Measurements from ENCODE around the gene NTNG1. TPM values are rescaled to one million over a fixed set of nuclear protein-coding genes. Genes with fewer than 3 reads are reported as not detected.
"Not testable (repeated sequence)": the region's sequence is repeated elsewhere in the genome, so short reads cannot be mapped to it uniquely, and the experiment has no call there.

NTNG1 gene
- total and polyA plus RNA-seq, 12 donors, result 0.06 TPM; not detected in 11

DNA sequence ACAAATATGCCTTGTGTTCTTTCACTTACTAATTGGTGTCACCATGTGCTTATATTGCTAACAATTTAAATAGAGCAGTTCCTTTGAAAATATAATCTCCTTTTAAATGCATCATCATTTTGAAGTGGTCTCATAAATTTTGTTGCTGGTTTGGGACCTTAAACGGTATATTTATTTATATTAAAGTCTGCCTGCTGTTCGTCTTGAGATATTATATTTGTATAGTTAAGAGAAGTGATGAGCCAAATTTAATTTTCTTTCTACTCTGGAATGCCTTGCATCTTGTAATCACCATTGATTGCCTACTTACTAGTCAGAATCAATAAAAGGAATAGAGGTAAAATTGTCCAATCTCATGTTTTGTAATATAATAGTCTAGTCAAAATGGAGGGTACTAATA, 91.6 kb downstream of the NTNG1 start:
- H3K4me3 ChIP-seq, result no peak overlapping the region
- H3K9me3 ChIP-seq, result peaks cover 0 to 19% (median 6%) of the 10 kb centered on the region in 11 donors
- intact Hi-C loops (cut with DNase I), result no loop called here
- H3K4me1 ChIP-seq, result no peaks in the 10 kb centered on the region
- H3K27ac ChIP-seq, result no peak overlapping the region
- TF ChIP-seq, protein P1, sequence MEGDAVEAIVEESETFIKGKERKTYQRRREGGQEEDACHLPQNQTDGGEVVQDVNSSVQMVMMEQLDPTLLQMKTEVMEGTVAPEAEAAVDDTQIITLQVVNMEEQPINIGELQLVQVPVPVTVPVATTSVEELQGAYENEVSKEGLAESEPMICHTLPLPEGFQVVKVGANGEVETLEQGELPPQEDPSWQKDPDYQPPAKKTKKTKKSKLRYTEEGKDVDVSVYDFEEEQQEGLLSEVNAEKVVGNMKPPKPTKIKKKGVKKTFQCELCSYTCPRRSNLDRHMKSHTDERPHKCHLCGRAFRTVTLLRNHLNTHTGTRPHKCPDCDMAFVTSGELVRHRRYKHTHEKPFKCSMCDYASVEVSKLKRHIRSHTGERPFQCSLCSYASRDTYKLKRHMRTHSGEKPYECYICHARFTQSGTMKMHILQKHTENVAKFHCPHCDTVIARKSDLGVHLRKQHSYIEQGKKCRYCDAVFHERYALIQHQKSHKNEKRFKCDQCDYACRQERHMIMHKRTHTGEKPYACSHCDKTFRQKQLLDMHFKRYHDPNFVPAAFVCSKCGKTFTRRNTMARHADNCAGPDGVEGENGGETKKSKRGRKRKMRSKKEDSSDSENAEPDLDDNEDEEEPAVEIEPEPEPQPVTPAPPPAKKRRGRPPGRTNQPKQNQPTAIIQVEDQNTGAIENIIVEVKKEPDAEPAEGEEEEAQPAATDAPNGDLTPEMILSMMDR (IDR thresholded peaks at IDR 0.05), result no peak
- no peaks in the 10 kb centered on the region for H3K27me3 ChIP-seq
- H3K36me3 ChIP-seq, result no peaks in the 10 kb centered on the region
- ATAC-seq (no peak), DNase-seq (no peak)
- 83 to 85% methylated on average over 2 of the region's 2 CpGs for WGBS, 2 donors

DNA sequence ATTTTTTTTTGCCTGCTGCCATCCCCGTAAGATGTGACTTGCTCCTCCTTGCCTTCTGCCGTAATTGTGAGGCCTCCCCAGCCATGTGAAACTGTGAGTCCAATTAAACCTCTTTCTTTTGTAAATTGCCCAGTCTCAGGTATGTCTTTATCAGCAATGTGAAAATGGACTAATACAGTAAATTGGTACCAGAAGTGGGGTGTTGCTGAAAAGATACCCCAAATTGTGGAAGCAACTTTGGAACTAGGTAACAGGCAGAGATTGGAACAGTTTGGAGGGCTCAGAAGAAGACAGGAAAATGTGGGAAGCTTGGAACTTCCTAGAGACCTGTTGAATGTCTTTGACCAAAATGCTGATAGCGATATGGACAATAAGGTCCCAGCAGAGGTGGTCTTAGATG, 95.9 kb downstream of the NTNG1 start:
- intact Hi-C loops (cut with DNase I); H3K36me3 ChIP-seq; H3K27me3 ChIP-seq; H3K27ac ChIP-seq; ATAC-seq; DNase-seq; H3K4me1 ChIP-seq; H3K4me3 ChIP-seq: not testable (repeated sequence)
- H3K9me3 ChIP-seq, result peaks cover 0 to 28% (median 7%) of the 10 kb centered on the region in 11 donors
- 96 to 97% methylated on average over 3 of the region's 3 CpGs for WGBS, 2 donors

DNA sequence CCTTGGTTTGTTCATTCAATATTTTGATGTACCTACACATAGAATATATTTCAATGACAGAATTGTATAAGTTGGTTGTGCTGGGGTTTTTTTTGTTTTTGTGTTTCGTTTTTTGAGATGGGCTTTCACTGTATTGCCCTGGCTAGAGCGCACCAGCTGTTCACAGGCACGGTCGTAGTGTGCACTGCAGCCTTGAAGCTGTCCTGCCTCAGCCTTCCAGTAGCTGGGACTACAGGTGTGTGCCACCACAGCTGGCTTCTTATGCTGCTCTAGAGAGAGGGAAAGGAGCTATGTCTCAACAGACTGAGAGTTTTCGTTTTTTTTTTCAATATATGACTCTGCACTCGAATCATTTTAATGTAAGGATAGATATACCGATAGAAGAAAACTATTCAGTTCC, 102.6 kb downstream of the NTNG1 start:
- Histone ChIP-seq H3K4me3 (no peak overlapping the region), H3K4me1 (no peaks in the 10 kb centered on the region), H3K36me3 (no peaks in the 10 kb centered on the region), H3K27me3 (no peaks in the 10 kb centered on the region), H3K9me3 (peaks cover 0 to 2% (median 0%) of the 10 kb centered on the region in 11 donors), H3K27ac (no peak overlapping the region)
- intact Hi-C loops (cut with DNase I), result no loop called here
- TF ChIP-seq, protein P1 (IDR thresholded peaks at IDR 0.05), result no peak
- DNase-seq, result no peak
- 86 to 87% methylated on average over 7 of the region's 7 CpGs for WGBS, 2 donors
- ATAC-seq, result no peak

DNA sequence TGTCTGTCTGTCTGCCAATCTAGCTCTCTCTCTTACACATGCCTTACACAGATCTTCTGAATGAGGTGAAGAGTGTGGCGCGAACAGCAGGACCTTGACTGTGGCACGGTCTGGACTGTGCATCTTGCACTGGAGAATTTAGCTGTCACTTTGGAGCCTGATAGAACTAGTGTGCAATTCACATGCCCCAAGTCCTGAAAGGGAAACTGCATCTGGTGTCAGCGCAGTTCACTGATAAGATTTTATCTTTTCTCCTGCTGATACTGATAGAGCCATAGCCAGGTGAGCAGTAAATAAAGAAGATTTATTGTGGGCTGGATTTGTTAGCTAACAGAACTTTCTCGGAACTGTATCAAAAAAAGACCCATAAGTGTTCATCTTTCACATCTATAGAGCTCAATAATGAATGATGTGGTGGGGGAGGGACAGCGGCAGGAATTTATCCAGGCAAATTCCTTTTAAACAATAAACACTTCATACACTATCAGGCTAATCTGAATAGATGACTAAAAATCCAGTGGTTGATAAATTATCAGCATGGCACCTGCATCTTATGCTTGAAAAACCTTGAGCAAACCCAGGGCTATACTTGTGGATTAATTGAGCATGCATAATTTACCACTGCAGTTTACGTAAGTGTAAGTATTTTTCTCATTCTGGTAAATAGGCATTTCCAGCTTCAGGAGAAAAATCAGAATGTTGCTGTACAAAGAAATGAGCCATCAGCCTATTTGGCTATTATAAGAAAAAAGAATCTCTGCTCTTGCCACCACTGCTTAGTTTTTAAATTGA, 104.1 kb downstream of the NTNG1 start:
- H3K4me1 ChIP-seq, result no peaks in the 10 kb centered on the region
- ATAC-seq (no peak), DNase-seq (no peak)
- no peak overlapping the region for H3K4me3 ChIP-seq
- H3K36me3 ChIP-seq, result no peaks in the 10 kb centered on the region
- TF ChIP-seq, protein P1 (IDR thresholded peaks at IDR 0.05), result no peak
- 43 to 51% methylated on average over 7 of the region's 7 CpGs for WGBS, 2 donors
- H3K27me3 ChIP-seq, result no peaks in the 10 kb centered on the region
- intact Hi-C loops (cut with DNase I), result no loop called here
- no peaks in the 10 kb centered on the region for H3K9me3 ChIP-seq
- H3K27ac ChIP-seq, result no peak overlapping the region

DNA sequence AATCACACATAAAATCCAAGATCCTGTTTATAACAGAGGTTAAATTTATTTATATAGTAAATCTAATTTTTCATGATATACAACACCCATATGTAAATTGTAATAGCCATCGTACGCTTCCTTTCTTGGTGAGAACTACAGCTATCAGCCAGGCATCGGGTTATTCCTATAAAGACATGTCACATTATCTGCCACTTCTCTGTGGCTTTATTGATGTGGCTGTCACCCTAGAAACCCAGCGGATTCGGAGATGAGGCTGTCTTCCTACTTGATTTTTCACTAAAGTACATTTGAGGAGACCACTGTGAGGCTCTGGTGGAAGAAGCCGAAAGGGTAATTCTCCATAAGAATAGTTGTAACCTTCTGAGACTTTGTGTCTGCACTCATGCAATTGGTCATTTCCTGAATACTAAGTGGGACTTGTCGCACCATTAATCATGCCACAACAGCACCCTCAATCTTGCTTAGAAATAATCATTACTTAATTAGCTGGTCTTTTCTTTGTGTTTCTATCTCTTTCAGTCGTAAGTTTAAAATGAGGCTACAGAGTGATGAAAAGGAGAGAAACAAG, 106.0 kb downstream of the NTNG1 start:
- TF ChIP-seq, protein P1 (IDR thresholded peaks at IDR 0.05), result no peak
- no peaks in the 10 kb centered on the region for H3K9me3 ChIP-seq
- ATAC-seq (no peak), DNase-seq (no peak)
- WGBS, 2 donors, result 73 to 74% methylated on average over 8 of the region's 8 CpGs
- H3K36me3 ChIP-seq, result no peaks in the 10 kb centered on the region
- no peak overlapping the region for H3K4me3 ChIP-seq
- H3K4me1 ChIP-seq, result no peaks in the 10 kb centered on the region
- no peaks in the 10 kb centered on the region for H3K27me3 ChIP-seq
- H3K27ac ChIP-seq, result no peak overlapping the region
- intact Hi-C loops (cut with DNase I), result no loop called here
